HEK293 (cell line): Measurements from ENCODE around the gene SHTN1.

Experiments
- CTCF ChIA-PET: fragments of 350-600 bp; formaldehyde crosslinking; extraction: SDS; loops from one replicate; lab custom pipeline; 2021; ENCODE audit warnings: antibody characterized with exemption; lab: Yijun Ruan, JAX
- POLR2A ChIA-PET: fragments of 300-600 bp; formaldehyde crosslinking; extraction: SDS; loops from one replicate; lab custom pipeline; 2020; ENCODE audit warnings: antibody characterized with exemption, inconsistent platforms; lab: Yijun Ruan, JAX
- H3K27ac ChIP-seq: fragments of 200-500 bp; sonication (Bioruptor generic); 2 replicates; pipeline ENCODE4 v1.5.1; 2014; ENCODE audit warnings: low read depth, low read length, control low read depth, inconsistent platforms; ENCODE audit errors: extremely low read depth
- H3K36me3 ChIP-seq, 2 experiments: fragments of 200-500 bp in 1 of 2; sonication (Bioruptor generic) in 1 of 2; 1 replicate in 1 of 2; 2 replicates in 1 of 2; pipeline ENCODE4 v1.5.1; 2014 to 2017; ENCODE audit warnings: inconsistent platforms in 2 of 2, low read length in 2 of 2; ENCODE audit not compliant: control insufficient read depth in 2 of 2, insufficient read depth in 1 of 2
- H3K4me1 ChIP-seq: fragments of 200-500 bp; sonication (Bioruptor generic); 2 replicates; pipeline ENCODE4 v1.5.1; 2014; ENCODE audit warnings: mild to moderate bottlenecking, low read length, inconsistent platforms; ENCODE audit not compliant: control insufficient read depth, insufficient read depth
- H3K4me3 ChIP-seq: 2 replicates; pipeline ENCODE4 v1.5.1; 2011; ENCODE audit warnings: low read depth, mild to moderate bottlenecking, control low read depth, low read length, moderate library complexity
- H3K9me3 ChIP-seq: fragments of 200-500 bp; sonication (Bioruptor generic); 2 replicates; pipeline ENCODE4 v1.5.1; 2014; ENCODE audit warnings: low read depth, low read length, inconsistent platforms; ENCODE audit not compliant: control insufficient read depth, insufficient read depth
- GLIS2 ChIP-seq: fragments of 450-650 bp; formaldehyde crosslinking; IDR thresholded peaks from 2 replicates; pipeline ENCODE4 v1.5.1; 2016; ENCODE audit warnings: missing biosample characterization, missing genetic modification characterization
- SETDB1 ChIP-seq: IDR thresholded peaks from one replicate; pipeline ENCODE4 v1.6.1; 2017; ENCODE audit warnings: mild to moderate bottlenecking, low read length, moderate library complexity, mixed read lengths; ENCODE audit not compliant: insufficient read length
- ZBTB48 ChIP-seq: fragments of 450-650 bp; formaldehyde crosslinking; IDR thresholded peaks from 2 replicates; pipeline ENCODE4 v1.5.1; 2016; ENCODE audit warnings: missing biosample characterization, missing genetic modification characterization
- ZNF121 ChIP-seq: fragments of 450-650 bp; formaldehyde crosslinking; IDR thresholded peaks from 2 replicates; pipeline ENCODE4 v1.5.1; 2016; ENCODE audit warnings: missing biosample characterization, missing genetic modification characterization
- ZNF155 ChIP-seq: fragments of 450-650 bp; formaldehyde crosslinking; IDR thresholded peaks from 2 replicates; pipeline ENCODE4 v1.5.1; 2016; ENCODE audit warnings: missing biosample characterization, missing genetic modification characterization
- ZNF221 ChIP-seq: fragments of 450-650 bp; formaldehyde crosslinking; IDR thresholded peaks from 2 replicates; pipeline ENCODE4 v1.5.1; 2017; ENCODE audit warnings: missing biosample characterization, missing genetic modification characterization, borderline replicate concordance
- ZNF24 ChIP-seq: fragments of 450-650 bp; formaldehyde crosslinking; IDR thresholded peaks from 2 replicates; pipeline ENCODE4 v1.5.1; 2016; ENCODE audit warnings: missing biosample characterization, missing genetic modification characterization
- ZNF324 ChIP-seq: fragments of 450-650 bp; formaldehyde crosslinking; IDR thresholded peaks from 2 replicates; pipeline ENCODE4 v1.5.1; 2016; ENCODE audit warnings: missing biosample characterization, missing genetic modification characterization
- ZNF335 ChIP-seq: fragments of 450-650 bp; formaldehyde crosslinking; conservative IDR thresholded peaks from 2 replicates; pipeline ENCODE4 v1.5.1; 2016; ENCODE audit warnings: missing biosample characterization, missing genetic modification characterization
- ZNF423 ChIP-seq: fragments of 450-650 bp; formaldehyde crosslinking; IDR thresholded peaks from 2 replicates; pipeline ENCODE4 v1.5.1; 2016; ENCODE audit warnings: missing biosample characterization, missing genetic modification characterization
- ZNF48 ChIP-seq: fragments of 450-650 bp; formaldehyde crosslinking; IDR thresholded peaks from 2 replicates; pipeline ENCODE4 v1.5.1; 2016; ENCODE audit warnings: missing biosample characterization, missing genetic modification characterization
- ZNF561 ChIP-seq: fragments of 450-650 bp; IDR thresholded peaks from 2 replicates; pipeline ENCODE4 v1.5.1; 2018; ENCODE audit warnings: missing biosample characterization, missing genetic modification characterization, borderline replicate concordance
- ZNF585B ChIP-seq: fragments of 450-650 bp; formaldehyde crosslinking; IDR thresholded peaks from 2 replicates; pipeline ENCODE4 v1.5.1; 2016; ENCODE audit warnings: missing biosample characterization, missing genetic modification characterization
- ZNF600 ChIP-seq: fragments of 450-650 bp; formaldehyde crosslinking; IDR thresholded peaks from 2 replicates; pipeline ENCODE4 v1.5.1; 2016; ENCODE audit warnings: missing biosample characterization, missing genetic modification characterization
- ZNF629 ChIP-seq: fragments of 450-650 bp; formaldehyde crosslinking; IDR thresholded peaks from 2 replicates; pipeline ENCODE4 v1.5.1; 2017; ENCODE audit warnings: missing biosample characterization, missing genetic modification characterization
- ZNF664 ChIP-seq: fragments of 450-650 bp; formaldehyde crosslinking; IDR thresholded peaks from 2 replicates; pipeline ENCODE4 v1.5.1; 2016; ENCODE audit warnings: missing biosample characterization, missing genetic modification characterization
- ZNF777 ChIP-seq: fragments of 450-650 bp; formaldehyde crosslinking; IDR thresholded peaks from 2 replicates; pipeline ENCODE4 v1.5.1; 2017; ENCODE audit warnings: missing biosample characterization, missing genetic modification characterization, borderline replicate concordance
- TF ChIP-seq, protein P1 (sequence below): fragments of 450-650 bp; formaldehyde crosslinking; IDR thresholded peaks from 2 replicates; pipeline ENCODE4 v1.5.1; 2016; ENCODE audit warnings: missing biosample characterization, missing genetic modification characterization, low read depth
- TF ChIP-seq, protein P2 (sequence below): fragments of 450-650 bp; formaldehyde crosslinking; IDR thresholded peaks from 2 replicates; pipeline ENCODE4 v1.5.1; 2016; ENCODE audit warnings: missing biosample characterization, missing genetic modification characterization
- TF ChIP-seq, protein P3 (sequence below): fragments of 450-650 bp; formaldehyde crosslinking; IDR thresholded peaks from 2 replicates; pipeline ENCODE4 v1.5.1; 2017; ENCODE audit warnings: missing biosample characterization, mild to moderate bottlenecking, missing genetic modification characterization, moderate library complexity
- TF ChIP-seq, protein P4 (sequence below): fragments of 450-650 bp; formaldehyde crosslinking; IDR thresholded peaks from 2 replicates; pipeline ENCODE4 v1.5.1; 2016; ENCODE audit warnings: missing biosample characterization, missing genetic modification characterization

Gene SHTN1

DNA sequence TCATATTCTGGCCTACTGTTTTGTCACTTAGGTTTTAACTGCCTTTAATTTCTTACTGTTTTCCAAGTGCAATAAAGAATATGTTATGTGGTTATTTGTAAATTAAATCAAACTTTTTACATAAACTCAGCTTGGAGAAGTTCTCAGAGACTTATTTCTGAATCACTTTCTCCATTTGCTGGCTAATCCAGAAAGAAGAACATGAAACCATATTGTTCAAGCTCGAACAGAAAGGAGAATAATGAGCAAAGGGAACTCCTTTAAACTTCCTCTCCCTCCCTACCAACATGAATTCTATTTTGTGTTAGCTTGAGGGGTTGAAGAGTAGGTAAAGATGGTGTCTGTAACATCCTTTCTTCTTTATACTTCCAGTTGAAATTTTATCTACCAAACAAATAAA is 52.3 kb downstream of the SHTN1 start:
- H3K4me3 ChIP-seq, result no peak overlapping the region
- H3K9me3 ChIP-seq, result no peaks in the 10 kb centered on the region
- POLR2A ChIA-PET, result no interaction called here
- H3K27ac ChIP-seq, result no peak overlapping the region
- TF ChIP-seq ZNF423 (tag by site-specific recombination), result no peak
- H3K4me1 ChIP-seq, result peaks cover 5% of the 10 kb centered on the region; the same call in 1 of the 2 replicates
- CTCF ChIA-PET, result interaction anchor here (1.6 kb wide), 1 partner anchor 215 kb away, joined by 5 read pairs; no protein-coding TSS in a partner anchor
- peaks cover 25 to 32% of the 10 kb centered on the region in 2 experiments for H3K36me3 ChIP-seq

DNA sequence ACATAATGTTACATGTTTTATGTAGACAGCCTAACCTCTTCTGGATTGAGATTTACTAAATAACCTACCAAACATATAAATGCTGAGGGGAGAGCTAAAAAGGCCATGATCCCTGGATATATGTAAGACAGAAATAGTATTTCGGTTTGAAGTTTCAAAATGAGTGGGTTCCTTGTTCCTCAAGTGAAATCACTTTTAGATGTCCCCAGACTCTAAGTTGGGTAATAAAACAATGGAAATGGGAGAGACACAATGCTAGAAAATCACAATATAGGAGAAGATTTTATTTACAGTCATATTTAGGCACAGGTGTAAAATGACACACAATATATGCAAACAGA is 56.5 kb downstream of the SHTN1 start:
- CTCF ChIA-PET, result no interaction called here
- Histone ChIP-seq H3K27ac (no peak overlapping the region), H3K4me3 (no peak overlapping the region), H3K4me1 (peaks cover 6% of the 10 kb centered on the region; the same call in 1 of the 2 replicates), H3K9me3 (no peaks in the 10 kb centered on the region), H3K36me3 (peaks cover 25 to 40% of the 10 kb centered on the region in 2 experiments)
- no peak for TF ChIP-seq ZNF585B (tag by site-specific recombination)
- no peak for TF ChIP-seq ZNF629 (tag by site-specific recombination)
- no peak for TF ChIP-seq SETDB1
- TF ChIP-seq, protein P1, sequence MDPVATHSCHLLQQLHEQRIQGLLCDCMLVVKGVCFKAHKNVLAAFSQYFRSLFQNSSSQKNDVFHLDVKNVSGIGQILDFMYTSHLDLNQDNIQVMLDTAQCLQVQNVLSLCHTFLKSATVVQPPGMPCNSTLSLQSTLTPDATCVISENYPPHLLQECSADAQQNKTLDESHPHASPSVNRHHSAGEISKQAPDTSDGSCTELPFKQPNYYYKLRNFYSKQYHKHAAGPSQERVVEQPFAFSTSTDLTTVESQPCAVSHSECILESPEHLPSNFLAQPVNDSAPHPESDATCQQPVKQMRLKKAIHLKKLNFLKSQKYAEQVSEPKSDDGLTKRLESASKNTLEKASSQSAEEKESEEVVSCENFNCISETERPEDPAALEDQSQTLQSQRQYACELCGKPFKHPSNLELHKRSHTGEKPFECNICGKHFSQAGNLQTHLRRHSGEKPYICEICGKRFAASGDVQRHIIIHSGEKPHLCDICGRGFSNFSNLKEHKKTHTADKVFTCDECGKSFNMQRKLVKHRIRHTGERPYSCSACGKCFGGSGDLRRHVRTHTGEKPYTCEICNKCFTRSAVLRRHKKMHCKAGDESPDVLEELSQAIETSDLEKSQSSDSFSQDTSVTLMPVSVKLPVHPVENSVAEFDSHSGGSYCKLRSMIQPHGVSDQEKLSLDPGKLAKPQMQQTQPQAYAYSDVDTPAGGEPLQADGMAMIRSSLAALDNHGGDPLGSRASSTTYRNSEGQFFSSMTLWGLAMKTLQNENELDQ (tag by site-specific recombination), result no peak
- no peak for TF ChIP-seq ZNF324 (tag by site-specific recombination)
- no peak for TF ChIP-seq ZNF48 (tag by site-specific recombination)
- TF ChIP-seq, protein P2, sequence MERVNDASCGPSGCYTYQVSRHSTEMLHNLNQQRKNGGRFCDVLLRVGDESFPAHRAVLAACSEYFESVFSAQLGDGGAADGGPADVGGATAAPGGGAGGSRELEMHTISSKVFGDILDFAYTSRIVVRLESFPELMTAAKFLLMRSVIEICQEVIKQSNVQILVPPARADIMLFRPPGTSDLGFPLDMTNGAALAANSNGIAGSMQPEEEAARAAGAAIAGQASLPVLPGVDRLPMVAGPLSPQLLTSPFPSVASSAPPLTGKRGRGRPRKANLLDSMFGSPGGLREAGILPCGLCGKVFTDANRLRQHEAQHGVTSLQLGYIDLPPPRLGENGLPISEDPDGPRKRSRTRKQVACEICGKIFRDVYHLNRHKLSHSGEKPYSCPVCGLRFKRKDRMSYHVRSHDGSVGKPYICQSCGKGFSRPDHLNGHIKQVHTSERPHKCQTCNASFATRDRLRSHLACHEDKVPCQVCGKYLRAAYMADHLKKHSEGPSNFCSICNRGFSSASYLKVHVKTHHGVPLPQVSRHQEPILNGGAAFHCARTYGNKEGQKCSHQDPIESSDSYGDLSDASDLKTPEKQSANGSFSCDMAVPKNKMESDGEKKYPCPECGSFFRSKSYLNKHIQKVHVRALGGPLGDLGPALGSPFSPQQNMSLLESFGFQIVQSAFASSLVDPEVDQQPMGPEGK (tag by site-specific recombination), result no peak
- TF ChIP-seq ZNF155 (tag by site-specific recombination), result no peak
- TF ChIP-seq, protein P3, sequence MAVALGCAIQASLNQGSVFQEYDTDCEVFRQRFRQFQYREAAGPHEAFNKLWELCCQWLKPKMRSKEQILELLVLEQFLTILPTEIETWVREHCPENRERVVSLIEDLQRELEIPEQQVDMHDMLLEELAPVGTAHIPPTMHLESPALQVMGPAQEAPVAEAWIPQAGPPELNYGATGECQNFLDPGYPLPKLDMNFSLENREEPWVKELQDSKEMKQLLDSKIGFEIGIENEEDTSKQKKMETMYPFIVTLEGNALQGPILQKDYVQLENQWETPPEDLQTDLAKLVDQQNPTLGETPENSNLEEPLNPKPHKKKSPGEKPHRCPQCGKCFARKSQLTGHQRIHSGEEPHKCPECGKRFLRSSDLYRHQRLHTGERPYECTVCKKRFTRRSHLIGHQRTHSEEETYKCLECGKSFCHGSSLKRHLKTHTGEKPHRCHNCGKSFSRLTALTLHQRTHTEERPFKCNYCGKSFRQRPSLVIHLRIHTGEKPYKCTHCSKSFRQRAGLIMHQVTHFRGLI, result no peak
- no peak for TF ChIP-seq ZNF24 (tag by site-specific recombination)
- TF ChIP-seq GLIS2, result no peak
- TF ChIP-seq ZNF600, result no peak
- no peak for TF ChIP-seq ZNF777 (tag by site-specific recombination)
- TF ChIP-seq, protein P4, sequence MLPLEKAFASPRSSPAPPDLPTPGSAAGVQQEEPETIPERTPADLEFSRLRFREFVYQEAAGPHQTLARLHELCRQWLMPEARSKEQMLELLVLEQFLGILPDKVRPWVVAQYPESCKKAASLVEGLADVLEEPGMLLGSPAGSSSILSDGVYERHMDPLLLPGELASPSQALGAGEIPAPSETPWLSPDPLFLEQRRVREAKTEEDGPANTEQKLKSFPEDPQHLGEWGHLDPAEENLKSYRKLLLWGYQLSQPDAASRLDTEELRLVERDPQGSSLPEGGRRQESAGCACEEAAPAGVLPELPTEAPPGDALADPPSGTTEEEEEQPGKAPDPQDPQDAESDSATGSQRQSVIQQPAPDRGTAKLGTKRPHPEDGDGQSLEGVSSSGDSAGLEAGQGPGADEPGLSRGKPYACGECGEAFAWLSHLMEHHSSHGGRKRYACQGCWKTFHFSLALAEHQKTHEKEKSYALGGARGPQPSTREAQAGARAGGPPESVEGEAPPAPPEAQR (tag by site-specific recombination), result no peak
- TF ChIP-seq ZNF221 (tag by site-specific recombination), result no peak
- no peak for TF ChIP-seq ZNF121 (tag by site-specific recombination)
- no peak for TF ChIP-seq ZNF561 (tag by site-specific recombination)
- no peak for TF ChIP-seq ZNF335 (tag by site-specific recombination)
- no peak for TF ChIP-seq ZBTB48
- no peak for TF ChIP-seq ZNF664
- POLR2A ChIA-PET, result no interaction called here
